AG08396 (cell line): ENCODE results near the gene MAGOH.
A peak's percentile ranks its signal among the peaks of the same experiment; 100 is the strongest.
"Not testable (repeated sequence)": the region's sequence is repeated elsewhere in the genome, so short reads cannot be mapped to it uniquely, and the experiment has no call there.

Experiments used
- DNase-seq: peaks from one replicate; pipeline ENCODE4 v3.0.0; 2012; ENCODE audit warnings: low spot score, mixed read lengths

Gene MAGOH

DNA sequence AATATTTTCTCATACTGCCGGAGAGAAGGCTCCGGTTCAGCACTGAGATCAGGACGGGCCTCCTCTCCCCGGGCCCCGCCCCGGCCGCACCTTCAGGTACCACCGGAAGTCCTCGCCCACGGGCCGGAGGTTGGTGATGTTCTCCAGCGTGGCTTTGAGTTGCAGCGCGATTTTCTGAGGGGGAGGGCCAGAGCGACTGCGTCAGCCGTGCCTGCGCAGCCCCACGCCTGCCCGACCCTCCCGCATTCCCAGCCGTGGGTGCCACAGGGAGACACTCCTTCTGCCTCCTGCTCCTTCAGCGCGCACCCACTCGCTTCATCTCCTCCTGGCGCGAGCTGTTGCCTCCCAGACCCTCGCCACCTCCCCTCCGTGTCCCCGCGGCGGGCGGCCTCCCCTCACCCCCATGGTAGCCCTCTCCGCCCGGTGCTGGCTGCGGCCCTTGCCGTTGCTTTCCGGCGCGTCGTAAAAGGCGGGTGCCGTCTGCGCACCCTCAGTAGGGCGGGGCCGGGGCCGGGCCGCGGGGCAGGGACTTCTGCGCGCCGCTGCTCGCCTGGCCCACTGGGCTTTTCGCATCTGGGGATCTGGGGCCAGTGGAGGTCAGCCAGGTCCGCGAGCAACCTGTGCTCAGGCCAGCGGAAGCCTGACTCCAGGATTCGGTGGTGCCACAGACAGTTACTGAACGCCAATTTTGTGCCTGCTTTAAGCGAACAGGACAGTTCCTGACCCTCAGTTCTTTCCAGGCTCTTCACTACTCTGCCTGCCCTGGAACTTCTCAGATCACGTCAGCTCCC, 18.0 kb downstream of the MAGOH start, which contains the start of gene CZIB:
CZIB (minus strand) TSS at position 464 of the 791 bp plus-strand sequence; CDS start at position 405, 59 bp downstream.
- DNase-seq, result peak; percentile 94

DNA sequence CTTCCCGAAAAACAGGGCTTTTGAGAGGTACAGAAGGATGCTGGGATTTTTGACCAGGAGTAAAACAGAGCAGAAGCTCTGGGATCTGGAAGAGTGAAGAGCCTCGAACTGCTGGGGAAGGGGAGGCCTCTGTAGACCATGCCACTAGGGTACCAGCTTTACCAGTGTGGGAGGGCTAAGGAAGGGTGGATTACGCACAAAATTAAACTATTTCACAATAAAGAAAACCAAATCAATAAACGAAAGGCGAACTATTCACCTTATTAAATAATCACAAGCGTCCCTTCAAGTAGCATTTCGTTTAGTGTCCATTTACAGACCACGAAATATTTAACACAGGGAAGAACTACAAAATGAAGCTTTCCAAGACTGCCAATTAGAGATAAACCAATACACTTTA, 18.6 kb downstream of the MAGOH start:
- no peak for DNase-seq

DNA sequence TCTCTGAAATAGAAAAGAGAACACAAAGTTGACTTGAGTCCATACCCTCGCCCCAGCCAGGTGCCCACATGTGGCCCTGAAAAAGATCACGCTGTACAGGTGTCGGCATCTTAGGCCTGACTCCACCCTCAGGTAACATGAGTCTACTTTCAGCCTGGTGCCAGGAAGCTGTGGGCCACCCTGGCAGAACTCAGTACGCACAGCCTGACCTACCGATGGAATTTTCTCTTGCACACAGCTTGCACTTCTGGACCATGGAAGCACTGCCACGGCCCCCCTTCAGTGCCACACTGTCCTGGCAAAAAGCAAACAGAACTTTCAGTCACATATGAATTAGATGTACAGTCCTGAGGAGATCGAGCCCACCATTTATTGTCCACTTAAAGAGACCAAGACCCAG, 20.1 kb downstream of the MAGOH start:
- no peak for DNase-seq

DNA sequence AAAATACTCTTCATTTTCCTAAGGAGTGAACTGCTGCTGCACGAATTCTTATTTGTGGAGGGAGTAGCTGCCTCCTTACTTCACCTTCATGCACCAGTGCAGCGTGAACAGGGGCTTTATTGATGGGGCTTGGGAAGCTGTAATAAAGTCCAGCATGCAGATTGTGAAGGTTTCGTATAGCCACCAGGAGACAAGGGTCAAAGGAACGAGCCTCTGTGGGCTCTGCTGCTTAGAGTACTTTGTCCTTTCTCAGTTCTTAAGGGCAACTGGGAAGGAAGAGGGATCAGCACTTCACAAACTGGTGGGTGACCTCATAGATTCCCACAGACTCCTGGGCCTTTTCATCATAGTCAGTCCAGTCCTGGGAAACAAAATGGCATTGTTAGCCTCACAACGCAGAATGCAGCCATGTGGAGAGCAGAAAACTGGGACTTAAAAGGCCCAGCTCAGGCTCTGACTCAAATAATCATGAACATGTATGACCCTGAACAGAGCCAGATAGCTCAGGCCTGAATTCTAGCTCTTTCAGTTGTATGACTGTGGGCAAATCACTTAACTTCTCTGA, 23.9 kb downstream of the MAGOH start:
- no peak for DNase-seq

DNA sequence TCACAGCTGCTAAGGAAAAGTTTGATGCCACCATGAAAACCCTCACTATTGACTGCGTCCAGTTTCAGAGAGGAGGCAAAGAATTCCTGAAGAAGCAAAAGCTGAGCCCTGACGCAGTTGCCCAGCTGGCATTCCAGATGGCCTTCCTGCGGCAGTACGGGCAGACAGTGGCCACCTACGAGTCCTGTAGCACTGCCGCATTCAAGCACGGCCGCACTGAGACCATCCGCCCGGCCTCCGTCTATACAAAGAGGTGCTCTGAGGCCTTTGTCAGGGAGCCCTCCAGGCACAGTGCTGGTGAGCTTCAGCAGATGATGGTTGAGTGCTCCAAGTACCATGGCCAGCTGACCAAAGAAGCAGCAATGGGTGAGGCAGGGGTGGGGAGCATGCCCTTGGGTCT, 27.4 kb downstream of the MAGOH start:
- no peak for DNase-seq

DNA sequence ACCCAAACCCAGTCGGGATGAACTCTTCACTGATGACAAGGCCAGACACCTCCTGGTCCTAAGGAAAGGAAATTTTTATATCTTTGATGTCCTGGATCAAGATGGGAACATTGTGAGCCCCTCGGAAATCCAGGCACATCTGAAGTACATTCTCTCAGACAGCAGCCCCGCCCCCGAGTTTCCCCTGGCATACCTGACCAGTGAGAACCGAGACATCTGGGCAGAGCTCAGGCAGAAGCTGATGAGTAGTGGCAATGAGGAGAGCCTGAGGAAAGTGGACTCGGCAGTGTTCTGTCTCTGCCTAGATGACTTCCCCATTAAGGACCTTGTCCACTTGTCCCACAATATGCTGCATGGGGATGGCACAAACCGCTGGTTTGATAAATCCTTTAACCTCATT, 28.0 kb downstream of the MAGOH start:
- no peak for DNase-seq

DNA sequence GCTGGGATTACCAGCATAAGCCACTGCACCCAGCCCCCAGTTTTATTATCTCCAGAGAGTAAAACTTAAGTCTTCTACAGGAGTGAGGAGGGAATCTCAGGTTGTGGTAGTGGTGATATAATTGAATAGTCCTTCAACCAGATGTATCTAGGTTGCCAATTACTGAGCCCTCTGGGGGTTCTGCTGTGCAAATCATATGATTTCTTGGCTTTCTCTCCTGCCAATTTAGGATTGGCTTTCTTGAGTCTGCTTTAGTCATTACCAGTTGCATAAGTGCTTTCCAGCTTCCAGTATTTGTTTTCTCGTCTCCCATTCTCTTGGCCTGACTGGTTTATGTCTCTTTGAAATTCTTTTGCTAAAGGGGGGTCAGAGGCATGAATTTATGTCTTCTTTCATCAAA, 30.6 kb downstream of the MAGOH start:
- DNase-seq, result no peak

DNA sequence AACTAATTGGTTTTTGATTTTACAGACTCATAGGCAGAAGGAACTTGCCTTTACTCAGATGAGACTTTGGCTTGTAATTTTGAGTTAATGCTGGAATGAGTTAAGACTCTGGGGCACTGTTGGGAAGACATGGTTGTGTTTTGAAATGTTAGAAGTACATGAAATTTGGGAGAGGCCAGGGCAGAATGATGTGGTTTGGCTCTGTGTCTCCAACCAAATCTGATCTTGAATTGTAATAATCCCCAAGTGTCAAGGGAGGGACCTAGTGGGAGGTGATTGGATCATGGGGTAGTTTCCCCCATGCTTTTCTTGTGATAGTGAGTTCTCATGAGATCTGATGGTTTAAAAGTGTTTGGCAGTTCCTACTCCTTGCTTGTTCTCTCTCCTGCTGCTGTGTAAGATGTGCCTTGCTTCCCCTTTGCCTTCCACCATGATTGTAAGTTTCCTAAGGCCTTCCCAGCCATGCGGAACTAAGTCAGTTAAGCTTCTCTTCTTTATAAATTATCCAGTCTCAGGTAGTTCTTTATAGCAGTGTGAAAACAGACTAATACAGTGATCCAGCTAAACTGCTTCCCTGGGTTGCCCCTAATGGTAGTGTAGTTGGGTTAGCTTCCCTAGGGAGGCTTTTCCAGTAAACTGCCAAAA, 31.5 kb downstream of the MAGOH start:
- DNase-seq, result no peak

DNA sequence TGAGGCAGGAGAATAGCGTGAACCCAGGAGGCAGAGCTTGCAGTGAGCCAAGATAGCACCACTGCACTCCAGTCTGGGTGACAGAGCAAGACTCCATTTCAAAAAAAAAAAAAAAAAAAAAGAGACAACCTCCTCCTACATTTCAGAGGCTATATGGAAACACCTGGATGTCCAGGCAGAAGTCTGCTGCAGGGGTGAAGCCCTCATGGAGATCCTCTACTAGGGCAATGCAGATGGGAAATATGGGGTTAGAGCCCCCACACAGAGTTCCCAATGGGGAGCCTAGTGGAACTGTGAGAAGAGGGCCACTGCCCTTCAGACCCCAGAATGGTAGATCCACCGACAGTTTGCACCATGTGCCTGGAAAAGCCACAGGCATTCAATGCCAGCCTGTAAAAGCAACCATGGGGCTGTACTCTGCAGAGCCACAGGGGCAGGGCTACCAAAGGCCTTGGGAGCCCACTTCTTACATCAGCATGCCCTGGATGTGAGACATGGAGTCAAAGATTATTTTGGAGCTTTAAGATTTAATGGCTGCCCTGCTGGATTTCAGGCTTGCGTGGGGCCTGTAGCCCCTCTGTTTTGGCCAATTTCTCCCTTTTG, 32.1 kb downstream of the MAGOH start:
- DNase-seq, result not testable (repeated sequence)

DNA sequence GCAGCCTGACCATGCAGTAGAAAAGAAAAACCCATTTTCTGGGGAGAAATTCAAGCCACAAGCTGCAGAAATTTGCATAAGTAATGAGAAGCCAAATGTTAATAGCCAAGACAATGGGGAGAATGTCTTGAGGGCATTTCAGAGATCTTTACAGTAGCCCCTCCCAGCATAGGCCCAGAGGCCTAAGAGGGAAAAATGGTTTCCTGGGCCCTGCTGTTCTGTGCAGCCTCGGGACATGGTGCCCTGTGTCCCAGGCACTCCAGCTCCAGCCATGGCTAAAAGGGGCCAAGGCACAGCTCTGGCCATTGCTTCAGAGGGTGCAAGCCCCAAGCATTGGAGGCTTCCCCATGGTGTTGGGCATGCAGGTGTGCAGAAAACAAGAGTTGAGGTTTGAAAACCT, 32.8 kb downstream of the MAGOH start:
- DNase-seq, result not testable (repeated sequence)

DNA sequence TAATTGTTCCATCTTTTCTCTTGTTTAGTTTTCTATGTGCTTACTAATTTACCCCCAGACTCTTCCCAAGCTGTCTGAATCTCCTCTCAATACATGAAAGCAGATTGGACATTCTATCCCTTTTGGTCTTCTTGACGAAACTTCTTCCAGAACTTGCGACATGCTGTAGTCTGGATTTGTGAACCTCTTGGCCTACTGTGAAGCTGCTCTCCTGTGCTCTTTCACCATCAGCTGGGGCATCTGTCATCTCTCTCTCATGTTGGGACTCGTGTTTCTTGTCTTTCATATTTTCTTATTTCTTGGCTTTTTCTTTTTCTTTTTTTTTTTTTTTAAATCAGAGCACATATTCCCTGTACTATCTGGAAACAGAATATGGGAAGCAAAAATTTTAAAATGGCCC, 34.9 kb downstream of the MAGOH start:
- DNase-seq, result no peak

DNA sequence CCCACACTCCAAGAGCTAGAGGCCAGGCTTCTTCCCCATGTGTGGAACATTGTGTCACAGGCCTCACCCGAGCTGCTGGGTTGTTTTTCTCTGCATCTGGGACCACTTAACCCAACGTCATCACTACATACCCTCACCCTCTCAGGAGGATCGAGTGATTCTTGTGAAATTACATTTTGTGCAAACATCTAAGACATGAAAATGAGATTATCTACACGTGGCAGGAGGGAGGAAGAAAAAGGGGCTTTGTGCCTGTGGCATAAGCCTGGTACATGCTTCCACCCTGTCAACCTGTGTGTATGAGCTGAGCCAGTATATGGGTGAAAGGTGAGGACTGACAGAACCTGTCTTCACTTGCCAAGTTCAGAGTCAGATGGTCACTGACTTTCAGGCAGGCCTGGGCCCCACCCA, 40.1 kb downstream of the MAGOH start:
- DNase-seq, result no peak

DNA sequence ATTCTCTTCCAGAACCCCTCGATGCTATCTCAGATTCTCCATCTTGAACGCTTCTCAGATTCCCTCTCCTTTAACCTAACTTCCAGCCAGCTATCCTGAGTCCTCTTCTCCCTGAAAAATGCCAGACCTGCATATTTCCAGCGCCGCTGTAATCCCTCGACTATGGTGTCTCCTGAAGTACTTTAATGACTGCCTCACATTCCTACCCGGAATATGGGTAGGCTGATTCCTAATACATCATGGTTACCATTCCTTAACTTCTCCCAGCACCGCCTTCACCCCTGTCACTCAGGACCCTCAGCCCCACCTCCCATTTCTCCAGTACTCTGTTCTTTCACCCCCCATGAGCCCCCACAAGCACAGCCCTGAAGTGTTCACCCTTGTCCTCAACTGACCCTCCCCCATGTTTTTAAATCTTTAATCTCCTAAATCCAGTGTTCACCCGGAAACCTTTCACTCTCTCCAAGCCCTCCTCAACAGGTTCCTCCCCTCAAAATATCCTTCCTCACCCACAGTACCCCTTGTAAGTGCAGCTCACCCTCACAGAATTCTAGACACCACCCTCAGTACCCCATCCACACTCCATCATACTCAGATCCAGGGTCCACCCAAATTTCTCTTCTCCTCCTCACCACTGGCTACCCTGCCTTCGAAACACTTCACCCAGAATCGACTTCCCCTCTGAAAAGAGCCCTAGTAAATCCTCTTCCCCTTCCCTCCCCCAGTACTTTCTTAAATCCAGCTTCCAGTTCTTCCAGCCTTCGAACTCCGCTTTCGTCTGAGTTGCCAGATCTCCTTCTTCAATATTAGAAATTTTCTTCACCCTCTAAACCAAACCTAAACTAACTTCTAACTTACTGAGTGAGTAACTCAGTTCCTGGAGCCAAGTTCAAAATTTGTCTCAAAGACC, 40.8 kb downstream of the MAGOH start:
- DNase-seq, result no peak

DNA sequence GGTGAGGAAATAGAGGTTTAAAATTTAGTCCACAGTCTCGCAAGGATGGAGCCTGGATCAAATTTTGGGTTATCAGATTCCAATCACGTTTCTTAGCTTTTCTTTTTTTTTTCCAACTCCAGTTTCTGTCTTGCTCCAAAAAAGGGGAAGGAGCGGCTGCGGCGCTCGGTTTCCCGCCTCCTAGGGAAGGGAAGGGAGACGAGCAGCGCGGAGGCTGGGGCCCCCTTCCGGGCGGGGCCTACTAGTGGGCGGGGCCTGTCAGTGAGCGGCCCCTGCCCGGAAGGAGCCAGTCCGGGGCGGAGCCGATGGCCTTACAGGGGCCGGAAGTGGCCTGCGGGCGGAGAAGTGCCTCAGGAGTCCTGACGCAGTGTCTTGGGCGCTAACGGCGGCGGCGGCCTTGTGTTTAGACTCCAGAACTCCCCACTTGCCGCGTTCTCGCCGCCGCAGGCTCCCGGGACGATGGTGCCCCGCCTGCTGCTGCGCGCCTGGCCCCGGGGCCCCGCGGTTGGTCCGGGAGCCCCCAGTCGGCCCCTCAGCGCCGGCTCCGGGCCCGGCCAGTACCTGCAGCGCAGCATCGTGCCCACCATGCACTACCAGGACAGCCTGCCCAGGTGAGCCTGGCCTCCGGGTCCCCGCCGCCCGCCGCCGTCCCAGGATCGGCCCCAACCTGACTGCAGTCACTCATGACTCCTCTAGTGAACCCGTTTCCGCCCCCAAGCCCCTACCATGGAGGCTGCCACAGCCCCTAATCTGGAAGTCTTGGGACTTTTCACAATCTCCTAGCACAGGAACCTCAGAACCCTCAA, 41.6 kb downstream of the MAGOH start, which contains the start of gene CPT2:
CPT2 (plus strand) TSS at position 340 of the 806 bp plus-strand sequence; CDS start at position 460, 120 bp downstream.
- peak; percentile 98 for DNase-seq

DNA sequence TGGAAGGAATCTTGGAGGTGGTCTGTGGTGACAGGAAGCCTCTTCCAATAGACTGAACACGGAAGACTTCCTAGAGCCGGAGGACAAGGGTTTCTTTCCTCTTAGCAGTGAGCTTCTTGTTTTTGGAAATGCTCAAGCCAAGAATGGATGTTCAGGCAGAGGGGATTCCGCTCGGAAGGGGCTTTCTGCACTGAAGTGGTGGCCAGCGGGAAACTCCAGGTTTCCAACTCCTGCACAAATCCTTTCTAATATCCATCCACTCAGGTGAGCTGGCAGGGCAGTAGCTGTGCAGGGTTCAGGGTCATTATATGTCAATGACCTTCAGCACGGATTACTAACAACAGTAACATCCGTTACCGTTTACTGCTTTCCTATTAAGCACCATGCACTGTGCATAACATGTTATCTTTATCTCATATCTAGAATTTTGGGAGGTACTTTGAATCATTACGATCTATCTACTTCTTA, 42.3 kb downstream of the MAGOH start:
- no peak for DNase-seq

DNA sequence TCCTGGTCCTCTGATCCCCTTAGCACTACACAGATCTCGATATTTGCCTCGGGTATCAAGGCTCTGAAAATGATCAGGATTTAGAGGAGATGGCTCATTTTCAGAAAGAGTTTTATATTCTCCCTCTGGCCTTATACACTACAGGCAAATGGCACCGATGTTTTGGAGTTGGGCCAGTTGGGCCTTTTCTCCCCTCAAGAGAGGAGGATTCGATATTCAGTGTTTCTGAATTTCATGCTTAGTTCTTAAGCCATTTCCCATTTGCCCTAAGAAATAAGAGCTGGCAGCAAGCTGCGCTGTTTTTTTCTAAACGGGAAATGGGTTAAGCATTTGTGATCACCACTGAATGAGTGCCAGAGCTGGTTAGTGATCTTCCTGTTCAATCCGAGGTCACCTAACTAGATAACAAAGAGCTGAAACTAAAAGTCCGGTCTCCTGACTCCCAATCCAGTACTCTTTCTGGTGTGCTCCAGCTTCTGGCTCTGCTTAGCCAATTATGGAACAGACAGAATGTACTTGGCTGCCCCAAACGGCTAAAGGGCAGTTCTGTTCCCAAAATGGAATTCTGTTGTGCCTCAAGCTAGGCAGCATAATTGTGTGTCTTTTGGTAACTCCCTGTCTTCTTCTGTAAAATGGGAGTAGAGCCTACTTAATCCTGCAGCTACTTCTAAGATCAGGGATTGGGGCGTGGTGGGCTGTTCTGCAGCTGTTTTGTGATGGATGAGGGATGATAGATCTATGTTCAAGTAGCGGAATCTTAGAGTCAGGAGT, 42.9 kb downstream of the MAGOH start:
- no peak for DNase-seq

DNA sequence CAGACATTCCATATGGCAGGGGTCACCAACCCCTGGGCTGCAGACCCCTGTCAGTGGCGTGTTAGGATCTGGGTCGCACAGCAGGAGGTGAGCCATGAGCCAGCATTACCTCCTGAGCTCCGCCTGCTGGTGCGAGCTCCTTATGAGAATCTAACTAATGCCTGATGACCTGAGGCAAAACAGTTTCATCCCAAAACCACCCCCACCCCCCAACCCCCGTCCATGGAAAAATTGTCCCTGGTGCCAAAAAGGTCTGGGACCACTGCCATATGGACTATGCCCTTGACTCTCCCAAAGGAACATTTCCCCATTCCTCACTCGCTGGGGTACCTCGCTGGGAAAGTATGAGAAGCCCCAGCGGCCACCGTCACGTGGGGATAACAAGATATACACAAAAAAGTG, 48.1 kb downstream of the MAGOH start:
- no peak for DNase-seq

DNA sequence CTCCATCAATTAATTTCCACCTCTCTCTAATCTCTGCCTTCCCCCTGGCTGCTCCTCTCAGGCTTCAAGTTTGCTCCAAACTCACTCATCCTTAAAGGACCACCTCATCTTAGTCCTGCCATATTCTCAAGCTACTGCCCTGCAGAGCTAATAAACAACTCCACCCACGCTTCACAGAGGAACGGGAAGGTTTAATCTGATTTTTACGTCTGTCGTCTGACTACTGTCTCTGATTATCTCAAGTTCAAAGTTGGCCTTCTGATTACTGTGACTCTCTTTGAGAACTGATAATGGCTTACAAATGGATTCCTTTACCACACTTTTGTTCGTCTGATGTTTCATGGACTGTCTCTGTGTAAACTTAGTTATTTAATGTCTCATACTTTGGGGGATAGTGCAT, 49.3 kb downstream of the MAGOH start:
- DNase-seq, result no peak

DNA sequence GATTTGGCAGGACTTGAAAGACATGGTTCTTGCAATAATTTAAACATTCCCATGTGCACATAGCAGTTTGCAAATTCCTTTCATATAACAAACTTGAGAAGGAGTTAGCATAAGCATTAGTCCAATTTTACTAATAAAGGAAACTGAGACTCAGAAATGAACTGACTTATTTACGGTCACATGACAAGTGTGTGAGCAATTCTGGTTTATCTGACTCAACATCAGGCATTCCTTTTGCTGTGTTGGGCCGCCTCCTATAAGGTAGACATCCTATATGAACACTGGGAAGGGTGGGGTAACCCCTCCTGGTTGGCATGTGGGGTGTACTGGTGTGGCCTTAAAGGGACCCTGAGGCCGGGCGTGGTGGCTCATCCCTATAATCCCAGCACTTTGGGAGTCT, 50.2 kb downstream of the MAGOH start:
- DNase-seq, result no peak

DNA sequence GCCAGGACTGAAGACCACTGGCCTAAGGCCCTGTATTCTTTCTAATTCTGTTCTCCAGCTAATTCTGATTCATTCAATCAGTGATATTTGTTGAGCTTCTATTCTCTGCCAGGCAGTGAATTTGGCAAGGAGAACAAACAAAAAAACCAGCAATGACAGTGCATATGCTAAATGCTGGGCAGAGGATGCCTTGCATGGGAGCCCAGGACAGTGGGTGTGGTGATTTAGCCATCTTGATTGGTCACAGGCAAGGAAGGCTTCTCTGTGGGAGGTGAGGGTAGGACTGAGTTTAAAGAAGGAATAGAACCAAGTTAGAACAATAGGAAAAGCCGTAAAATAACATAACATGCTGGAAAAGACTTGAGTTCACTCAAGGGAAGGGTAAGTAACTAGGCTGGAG, 50.9 kb downstream of the MAGOH start:
- no peak for DNase-seq
